Myometrial cell (primary cell): Measurements from ENCODE around the gene ZC3H7B. TPM values are rescaled to one million over a fixed set of nuclear protein-coding genes. Genes with fewer than 3 reads are reported as not detected.

Source experiments
- total RNA-seq: library from RNA; depleted of rRNA; stranded (reverse); fragments of >200 nt; gene quantifications from 2 replicates; pipeline ENCODE4 v1.2.3, GENCODE V29; 2015

The ZC3H7B gene
- total RNA-seq: 49.3 and 51.6 TPM in 2 replicates

GRCh38 chr22:41301085-41302020 lies at the start of gene ZC3H7B:
Gene ZC3H7B, plus strand, starts transcription at chr22:41301525. Its CDS starts 19,136 bp downstream, at chr22:41320661.

GRCh38 chr22:41285820-41286638 lies 15.3 kb upstream of the ZC3H7B start, which contains the start of gene RANGAP1:
Gene RANGAP1, minus strand, starts transcription at chr22:41286187. Its CDS starts 5,143 bp downstream, at chr22:41281044.

GRCh38 chr22:41381329-41382097 lies 80.2 kb downstream of the ZC3H7B start, which contains the start of gene TEF:
Gene TEF, plus strand, starts transcription at chr22:41381942. Its CDS starts 103 bp downstream, at chr22:41382045.

Other genes starting within 250 kb of the ZC3H7B start
- 12.4 and 17.2 TPM in 2 replicates for gene EP300, start 208.9 kb upstream of the ZC3H7B start, total RNA-seq
- 25.9 and 28.7 TPM in 2 replicates for gene L3MBTL2, start 96.2 kb upstream of the ZC3H7B start, total RNA-seq
- gene CHADL, start 60.6 kb upstream of the ZC3H7B start, total RNA-seq: 0.29 and 0.89 TPM in 2 replicates
- 121 and 144 TPM in 2 replicates for gene RANGAP1, start 15.3 kb upstream of the ZC3H7B start, total RNA-seq
- gene TEF, start 80.4 kb downstream of the ZC3H7B start, total RNA-seq: 10.8 and 16.7 TPM in 2 replicates
- gene TOB2, start 145.3 kb downstream of the ZC3H7B start, total RNA-seq: 27.1 and 36.6 TPM in 2 replicates
- 47.5 and 55.6 TPM in 2 replicates for gene PHF5A, start 167.2 kb downstream of the ZC3H7B start, total RNA-seq
- 103 and 109 TPM in 2 replicates for gene ACO2, start 167.6 kb downstream of the ZC3H7B start, total RNA-seq
- gene POLR3H, start 242.9 kb downstream of the ZC3H7B start, total RNA-seq: 10.5 and 27.7 TPM in 2 replicates